Measurements from ENCODE around the gene FRG2C.
A peak's percentile ranks its signal among the peaks of the same experiment; 100 is the strongest.
"Not testable (repeated sequence)": the region's sequence is repeated elsewhere in the genome, so short reads cannot be mapped to it uniquely, and the experiment has no call there.

FRG2C gene

GRCh38 chr3:75664028-75664427 is at the start of gene FRG2C:
TSS of gene FRG2C (plus strand) at chr3:75664328. CDS start at chr3:75664380, 52 bp downstream.
- not testable (repeated sequence) for H3K4me3 ChIP-seq (ENCODE audit: low read depth, low read length)

- peak overlapping the region; percentile 35 for H3K4me3 ChIP-seq (ENCODE audit: low read depth, low read length)
Observed at GRCh38 chr3:75618666-75619305, 45.3 kb upstream of the FRG2C start.

- peak overlapping the region; percentile 35 for H3K4me3 ChIP-seq (ENCODE audit: low read depth, low read length)
Observed at GRCh38 chr3:75619481-75620031, 44.6 kb upstream of the FRG2C start.

DNA sequence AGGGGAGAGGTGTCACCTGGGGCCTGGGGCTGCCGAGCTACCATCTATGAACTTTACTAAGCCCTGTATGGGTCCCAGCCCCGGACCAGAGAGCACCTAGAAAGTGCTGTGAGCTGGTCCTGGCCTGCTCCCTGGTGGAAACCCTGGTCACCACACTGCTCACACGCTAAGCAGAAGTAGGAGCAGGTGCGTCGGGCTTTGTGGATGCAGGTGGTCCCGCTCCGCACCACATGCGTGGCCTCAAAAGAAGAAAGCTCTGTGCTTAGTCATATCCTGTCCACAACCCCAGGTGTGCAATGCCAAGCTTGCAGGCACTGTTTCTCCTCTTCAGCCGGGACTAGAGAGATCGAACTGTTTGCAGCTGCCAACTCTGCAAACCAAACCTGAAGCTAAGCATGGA is 42.4 kb upstream of the FRG2C start:
- not testable (repeated sequence) for H3K4me3 ChIP-seq (ENCODE audit: low read depth, low read length)

GRCh38 chr3:75623656-75624055 is 40.5 kb upstream of the FRG2C start:
- not testable (repeated sequence) for H3K4me3 ChIP-seq (ENCODE audit: low read depth, low read length)

GRCh38 chr3:75630887-75631535 is 33.1 kb upstream of the FRG2C start:
- H3K4me3 ChIP-seq (ENCODE audit: low read depth, low read length), result not testable (repeated sequence)

DNA sequence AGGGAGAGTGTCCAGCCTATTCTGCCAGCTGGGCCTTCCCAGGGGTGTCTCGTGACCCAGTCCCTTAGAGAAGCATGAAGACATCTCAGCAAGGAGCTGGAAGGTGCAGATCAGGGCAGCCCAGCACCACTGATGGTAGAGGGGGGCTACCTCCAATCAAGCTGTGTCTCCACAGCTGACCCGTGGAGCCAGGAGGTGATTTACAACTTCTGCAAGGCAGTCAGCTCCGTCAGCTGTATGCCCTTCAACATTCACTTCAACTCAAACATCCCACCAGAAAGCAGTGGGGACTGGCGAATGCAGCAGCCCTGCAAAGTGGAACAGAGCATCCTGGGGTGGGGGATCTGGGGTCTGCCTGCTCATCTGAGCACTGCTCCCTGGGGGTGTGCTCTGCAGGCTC is 32.6 kb upstream of the FRG2C start:
- no peak overlapping the region for H3K4me3 ChIP-seq (ENCODE audit: low read depth, low read length)

GRCh38 chr3:75638947-75639346 is 25.2 kb upstream of the FRG2C start:
- H3K4me3 ChIP-seq (ENCODE audit: low read depth, low read length), result not testable (repeated sequence)

- H3K4me3 ChIP-seq (ENCODE audit: low read depth, low read length), result peak overlapping the region; percentile 51
Observed at GRCh38 chr3:75641107-75641517, 23.0 kb upstream of the FRG2C start.

DNA sequence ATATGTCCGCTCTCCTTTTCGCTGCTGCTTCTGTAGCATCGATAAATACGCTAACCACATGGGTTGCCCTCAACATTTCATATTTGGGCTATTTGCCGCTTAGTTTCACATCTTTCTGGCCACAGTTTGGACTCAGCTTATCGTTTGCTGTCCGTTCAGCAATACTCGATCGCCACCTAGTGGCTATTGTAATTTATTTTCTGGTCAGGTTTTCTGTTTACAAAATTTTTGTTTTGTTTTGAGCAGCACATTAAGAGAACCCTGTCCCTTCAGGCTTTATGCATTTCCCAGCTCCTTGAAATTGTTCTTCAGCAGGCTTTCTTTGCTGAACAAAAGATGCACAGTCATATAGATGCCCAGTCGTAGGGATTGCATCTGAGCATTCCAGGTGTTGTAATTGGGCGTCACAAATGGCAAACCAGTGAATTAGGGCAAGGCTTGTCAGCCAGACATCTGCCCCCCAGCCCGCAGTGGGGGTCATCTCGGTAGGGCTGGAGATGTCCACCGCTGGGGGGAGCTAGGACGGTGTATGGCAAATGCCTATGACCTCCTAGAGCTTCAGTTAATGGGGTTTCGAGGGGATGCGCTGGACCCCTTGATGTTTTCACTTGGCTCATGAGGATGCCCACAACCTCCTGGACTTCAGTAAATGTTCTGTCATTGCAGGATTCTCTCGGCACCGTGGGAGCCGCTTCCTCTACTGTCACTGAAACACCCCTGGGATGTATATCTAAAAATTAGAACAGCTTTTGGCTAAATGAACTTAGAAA is 20.9 kb upstream of the FRG2C start:
- H3K4me3 ChIP-seq (ENCODE audit: low read depth, low read length), result not testable (repeated sequence)

DNA sequence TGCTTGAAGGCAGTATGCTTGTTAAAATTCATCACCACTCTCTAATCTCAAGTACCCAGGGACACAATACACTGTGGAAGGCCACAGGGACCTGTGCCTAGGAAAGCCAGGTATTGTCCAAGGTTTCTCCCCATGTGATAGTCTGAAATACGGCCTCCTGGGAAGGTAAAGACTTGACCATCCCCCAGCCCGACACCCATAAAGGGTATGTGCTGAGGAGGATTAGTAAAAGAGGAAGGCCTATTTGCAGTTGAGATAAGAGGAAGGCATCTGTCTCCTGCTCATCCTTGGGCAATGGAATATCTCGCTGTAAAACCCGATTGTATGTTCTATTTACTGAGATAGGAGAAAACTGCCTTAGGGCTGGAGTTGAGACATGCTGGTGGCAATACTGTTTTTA is 18.6 kb upstream of the FRG2C start:
- H3K4me3 ChIP-seq (ENCODE audit: low read depth, low read length), result not testable (repeated sequence)

- H3K4me3 ChIP-seq (ENCODE audit: low read depth, low read length), result no peak overlapping the region
Observed at GRCh38 chr3:75650191-75650590, 13.9 kb upstream of the FRG2C start.

- peak overlapping the region; percentile 20 for H3K4me3 ChIP-seq (ENCODE audit: low read depth, low read length)
Observed at GRCh38 chr3:75655101-75655904, 8.8 kb upstream of the FRG2C start.

- peak overlapping the region; percentile 20 for H3K4me3 ChIP-seq (ENCODE audit: low read depth, low read length)
Observed at GRCh38 chr3:75655956-75656355, 8.2 kb upstream of the FRG2C start.

DNA sequence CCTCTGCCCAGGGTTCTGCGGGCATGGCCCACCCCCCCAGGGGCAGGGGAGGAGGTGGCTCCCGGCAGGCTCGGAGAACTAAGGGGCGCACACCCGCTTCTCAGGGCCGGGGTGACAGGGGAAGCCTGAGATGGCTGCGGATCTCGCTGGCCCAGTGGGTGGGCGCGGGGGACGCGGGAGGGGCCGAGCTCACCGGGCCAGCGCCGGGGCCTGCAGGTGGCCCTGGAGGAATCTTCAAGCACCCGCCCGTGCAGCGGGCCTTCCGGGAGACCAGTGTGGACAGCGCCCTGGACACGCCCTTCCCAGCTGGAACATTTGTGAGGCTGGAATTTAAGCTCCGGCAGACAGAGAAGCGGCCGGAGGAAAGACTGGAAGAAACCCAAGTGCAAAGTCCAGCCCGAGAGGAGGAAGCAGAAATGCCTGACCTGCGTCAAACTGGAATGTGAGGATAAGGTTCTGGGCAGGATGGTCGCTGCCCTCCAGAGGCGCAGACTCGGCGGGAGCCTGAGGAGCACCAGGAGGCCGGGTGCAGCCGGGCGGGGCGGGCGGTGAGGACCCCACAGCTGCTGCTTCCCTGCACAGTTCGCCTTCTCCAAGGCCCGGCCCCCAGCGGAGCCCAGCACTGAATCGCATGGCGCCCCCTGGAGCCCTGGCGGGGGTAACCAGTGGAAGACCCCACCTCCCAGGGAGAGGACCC is 5.6 kb upstream of the FRG2C start:
- H3K4me3 ChIP-seq (ENCODE audit: low read depth, low read length), result peak overlapping the region; percentile 65

- not testable (repeated sequence) for H3K4me3 ChIP-seq (ENCODE audit: low read depth, low read length)
Observed at GRCh38 chr3:75659108-75659433, 5.1 kb upstream of the FRG2C start.

GRCh38 chr3:75665626-75666025 is 1.5 kb downstream of the FRG2C start:
- not testable (repeated sequence) for H3K4me3 ChIP-seq (ENCODE audit: low read depth, low read length)

GRCh38 chr3:75667757-75668701 is 3.9 kb downstream of the FRG2C start:
- not testable (repeated sequence) for H3K4me3 ChIP-seq (ENCODE audit: low read depth, low read length)

DNA sequence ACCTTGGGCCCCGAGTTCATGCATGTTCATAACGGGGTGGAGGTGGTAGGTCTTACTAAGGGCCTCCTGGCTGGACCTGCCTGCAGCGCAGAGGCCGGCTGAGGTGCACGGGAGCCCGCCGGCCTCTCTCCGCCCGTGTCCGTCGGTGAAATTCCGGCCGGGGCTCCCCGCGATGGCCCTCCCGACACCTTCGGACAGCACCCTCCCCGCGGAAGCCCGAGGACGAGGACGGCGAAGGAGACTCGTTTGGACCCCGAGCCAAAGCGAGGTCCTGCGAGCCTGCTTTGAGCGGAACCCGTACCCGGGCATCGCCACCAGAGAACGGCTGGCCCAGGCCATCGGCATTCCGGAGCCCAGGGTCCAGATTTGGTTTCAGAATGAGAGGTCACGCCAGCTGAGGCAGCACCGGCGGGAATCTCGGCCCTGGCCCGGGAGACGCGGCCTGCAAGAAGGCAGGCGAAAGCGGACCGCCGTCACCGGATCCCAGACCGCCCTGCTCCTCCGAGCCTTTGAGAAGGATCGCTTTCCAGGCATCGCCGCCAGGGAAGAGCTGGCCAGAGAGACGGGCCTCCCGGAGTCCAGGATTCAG is 4.7 kb downstream of the FRG2C start:
- H3K4me3 ChIP-seq (ENCODE audit: low read depth, low read length), result not testable (repeated sequence)

All from iPS-11a (cell line).